RPMI8226 (cell line): Measurements from ENCODE around the gene ATP6V1G2.
"Not testable (repeated sequence)": the region's sequence is repeated elsewhere in the genome, so short reads cannot be mapped to it uniquely, and the experiment has no call there.

Experiments
- DNase-seq: peaks from one replicate; pipeline ENCODE4 v3.0.0-alpha.2; 2015

Gene ATP6V1G2

GRCh38 chr6:31546339-31546957 lies at the start of gene ATP6V1G2:
Gene ATP6V1G2, minus strand, starts transcription at chr6:31546608. Its CDS starts 49 bp downstream, at chr6:31546559.
- peak; percentile 88 for DNase-seq

- no peak for DNase-seq
These were observed 46.0 kb upstream of the ATP6V1G2 start for GRCh38 chr6:31592396-31592771.

- DNase-seq, result not testable (repeated sequence)
These were observed 44.3 kb upstream of the ATP6V1G2 start for GRCh38 chr6:31590691-31591090.

GRCh38 chr6:31588871-31589650 lies 42.7 kb upstream of the ATP6V1G2 start:
- DNase-seq, result no peak

- no peak for DNase-seq
These were observed 41.7 kb upstream of the ATP6V1G2 start for GRCh38 chr6:31587791-31588777.

- DNase-seq, result no peak
These were observed 40.3 kb upstream of the ATP6V1G2 start for GRCh38 chr6:31586599-31587281.

- DNase-seq, result no peak
These were observed 39.6 kb upstream of the ATP6V1G2 start, which contains the start of gene LST1 for GRCh38 chr6:31586008-31586407. Gene LST1, plus strand, starts transcription at chr6:31586277. Its CDS starts 1,023 bp downstream, at chr6:31587300.

- DNase-seq, result peak; percentile 49
These were observed 39.1 kb upstream of the ATP6V1G2 start for GRCh38 chr6:31585491-31585890.

- peak; percentile 19 for DNase-seq
These were observed 35.8 kb upstream of the ATP6V1G2 start, which contains the start of gene LTB for GRCh38 chr6:31582230-31582643. Gene LTB, minus strand, starts transcription at chr6:31582424. Its CDS starts 7 bp downstream, at chr6:31582417.

- DNase-seq, result no peak
These were observed 35.2 kb upstream of the ATP6V1G2 start for GRCh38 chr6:31581434-31582229.

GRCh38 chr6:31580807-31581433 lies 34.5 kb upstream of the ATP6V1G2 start:
- peak; percentile 86 for DNase-seq

- no peak for DNase-seq
These were observed 34.0 kb upstream of the ATP6V1G2 start for GRCh38 chr6:31580438-31580740.

- no peak for DNase-seq
These were observed 33.4 kb upstream of the ATP6V1G2 start for GRCh38 chr6:31579546-31580437.

- DNase-seq, result no peak
These were observed 32.7 kb upstream of the ATP6V1G2 start for GRCh38 chr6:31579119-31579505.

- DNase-seq, result no peak
These were observed 32.0 kb upstream of the ATP6V1G2 start for GRCh38 chr6:31578184-31579118.

- DNase-seq, result no peak
These were observed 31.2 kb upstream of the ATP6V1G2 start for GRCh38 chr6:31577579-31577966.

- no peak for DNase-seq
These were observed 30.6 kb upstream of the ATP6V1G2 start for GRCh38 chr6:31576897-31577578.

GRCh38 chr6:31575952-31576685 lies 29.7 kb upstream of the ATP6V1G2 start:
- DNase-seq, result no peak
